A172 (cell line): ENCODE data around the gene URB1. TPM values are rescaled to one million over a fixed set of nuclear protein-coding genes. Genes with fewer than 3 reads are reported as not detected.
"Not testable (repeated sequence)": the region's sequence is repeated elsewhere in the genome, so short reads cannot be mapped to it uniquely, and the experiment has no call there.

ENCODE experiments used
- DNase-seq: peaks from one replicate; pipeline ENCODE4 v3.0.0-alpha.2; 2015; ENCODE audit warnings: low spot score
- total RNA-seq: library from RNA; depleted of rRNA; stranded (reverse); fragments of >200 nt; shearing (Covaris generic); gene quantifications from 2 replicates; pipeline ENCODE4 v1.2.3, GENCODE V29; 2014

Gene URB1
- total RNA-seq, 1 experiment from 2014 or later = 20.9 TPM

DNA sequence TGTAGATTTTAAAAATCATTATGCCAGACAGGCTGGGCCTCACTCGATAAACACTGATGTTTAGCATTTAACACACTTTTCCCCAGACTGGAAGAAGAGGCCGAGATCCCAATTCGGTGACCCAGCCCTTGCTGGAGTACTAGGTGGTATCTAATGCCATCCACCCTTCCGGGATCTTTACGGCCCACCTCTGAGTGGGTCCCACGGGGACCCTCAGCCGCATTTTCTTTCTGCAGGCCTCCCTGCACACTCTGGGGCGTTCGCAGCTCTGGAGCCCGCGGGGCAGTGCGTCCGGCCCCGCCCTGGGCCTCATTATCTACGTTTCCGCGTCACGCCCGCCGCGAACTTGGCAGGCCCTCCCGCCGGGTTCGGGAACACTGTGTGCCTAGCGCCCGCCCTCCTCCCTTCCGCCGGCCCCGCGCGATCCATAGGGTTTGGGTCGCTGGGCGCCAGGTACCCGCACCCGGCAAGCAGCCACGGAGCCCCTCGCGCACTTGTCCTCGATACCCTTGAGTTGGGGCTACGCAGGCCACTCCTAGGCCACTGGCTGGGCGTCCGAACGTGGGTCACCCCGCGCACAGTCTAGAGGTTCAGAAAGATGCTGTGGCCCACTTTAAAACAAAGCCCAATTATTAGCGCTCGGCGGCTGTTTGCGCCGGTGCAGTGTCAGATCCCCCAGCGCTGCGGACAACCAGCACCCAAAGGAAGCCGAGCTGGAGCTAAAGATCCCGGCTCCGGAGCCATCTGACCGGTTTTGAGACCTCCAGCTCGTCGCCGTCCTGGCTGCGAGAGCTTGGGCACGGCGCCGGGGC is 18.7 kb upstream of the URB1 start:
- DNase-seq = no peak

DNA sequence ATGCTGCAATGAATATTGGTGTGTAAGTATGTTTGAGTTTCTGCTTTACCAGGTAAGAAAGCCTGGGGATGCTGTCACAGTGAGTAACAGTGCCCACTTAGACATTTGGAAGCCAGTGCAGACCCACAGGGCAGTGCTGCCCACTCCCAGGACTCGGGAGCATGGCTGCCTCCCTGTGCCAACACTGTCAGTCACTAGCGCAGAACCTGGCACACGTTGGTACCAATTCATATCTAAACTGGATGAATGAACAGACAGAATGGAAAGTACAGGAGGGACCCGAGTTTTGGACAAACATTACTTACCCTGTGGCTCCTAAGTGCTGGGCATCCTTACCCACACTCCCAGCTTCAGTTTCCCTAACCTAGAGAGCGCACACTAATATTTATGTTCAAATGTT is 18.1 kb upstream of the URB1 start:
- no peak for DNase-seq

DNA sequence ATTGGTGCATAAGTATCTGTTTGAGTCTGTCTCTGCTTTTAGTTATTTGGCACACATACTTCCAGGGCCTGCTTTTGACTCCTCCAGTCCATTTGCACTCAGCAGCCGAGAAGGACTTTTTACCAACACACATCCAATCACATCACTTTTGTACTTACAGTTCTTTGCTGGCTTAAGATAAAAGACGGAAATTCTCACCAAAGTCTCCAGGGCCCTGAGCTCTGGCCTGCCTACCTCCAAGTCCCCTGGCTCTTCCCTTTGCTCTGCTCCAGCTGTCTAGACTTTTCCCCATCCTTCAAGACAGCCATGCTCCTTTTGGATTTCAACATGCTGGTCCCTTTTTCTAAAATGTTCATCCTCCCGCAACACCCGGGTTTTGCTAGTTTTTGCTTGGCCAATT is 17.5 kb upstream of the URB1 start:
- no peak for DNase-seq

DNA sequence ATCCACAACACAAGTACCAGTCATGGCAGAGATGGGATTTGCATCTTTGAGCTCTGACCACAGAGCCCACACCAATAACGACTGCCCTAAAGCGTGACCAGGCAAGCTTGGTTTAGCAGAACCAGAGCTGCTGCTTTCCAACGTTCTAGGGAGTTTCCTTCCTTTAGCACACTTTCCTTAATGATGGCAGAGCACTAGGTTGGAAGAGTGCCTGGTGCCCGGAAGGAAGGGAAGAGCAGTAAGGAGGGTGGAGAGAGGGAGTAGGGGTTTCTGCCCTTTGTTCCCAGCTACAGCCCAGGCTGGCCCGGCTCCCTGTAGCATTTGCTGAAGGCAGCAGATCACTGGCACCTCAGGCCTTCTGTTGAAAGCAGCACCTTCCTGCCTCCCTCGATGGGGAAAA is 13.6 kb upstream of the URB1 start:
- no peak for DNase-seq

DNA sequence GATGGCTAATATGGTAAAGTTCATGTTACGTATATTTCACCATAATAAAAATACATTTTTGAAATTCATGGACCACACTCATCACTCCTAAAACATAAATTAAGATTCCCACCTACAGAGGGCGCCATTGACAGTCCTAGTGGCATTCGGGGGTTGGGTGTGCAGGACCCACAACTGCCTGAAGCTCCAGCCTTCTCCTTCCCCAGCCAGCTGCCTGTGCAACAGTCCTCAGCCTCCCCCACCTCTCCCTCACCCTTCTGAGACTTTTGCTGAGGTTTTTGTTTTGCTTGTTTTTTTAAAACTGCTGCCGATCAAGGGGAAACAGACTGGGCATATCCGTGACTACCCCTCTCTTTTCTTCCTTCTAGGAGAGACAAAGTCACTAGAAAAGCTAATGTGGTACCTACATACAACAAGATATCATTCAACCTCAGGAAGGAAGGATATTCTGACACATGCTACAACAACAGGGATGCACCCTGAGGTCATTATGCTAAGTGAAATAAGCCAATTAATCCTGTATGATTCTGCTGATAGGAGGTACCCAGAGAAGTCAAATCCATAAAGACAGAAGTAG is 10.5 kb upstream of the URB1 start:
- DNase-seq = peak; percentile 80

DNA sequence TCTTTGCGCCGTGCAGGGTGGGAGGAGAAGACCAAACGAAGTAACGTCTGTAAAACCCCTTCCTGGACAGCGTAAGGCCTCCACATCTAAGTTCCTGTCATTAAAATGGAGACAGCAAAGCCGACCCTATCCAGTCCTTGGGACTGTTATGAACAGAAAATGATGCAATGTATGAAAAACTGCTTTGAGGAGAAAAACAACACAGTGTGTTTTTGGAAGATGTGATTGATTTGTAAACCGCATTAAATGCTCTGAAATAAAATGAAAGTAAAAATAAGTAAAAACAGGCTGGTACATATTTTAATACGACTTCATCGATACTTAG is 827 bp upstream of the URB1 start:
- DNase-seq = no peak

DNA sequence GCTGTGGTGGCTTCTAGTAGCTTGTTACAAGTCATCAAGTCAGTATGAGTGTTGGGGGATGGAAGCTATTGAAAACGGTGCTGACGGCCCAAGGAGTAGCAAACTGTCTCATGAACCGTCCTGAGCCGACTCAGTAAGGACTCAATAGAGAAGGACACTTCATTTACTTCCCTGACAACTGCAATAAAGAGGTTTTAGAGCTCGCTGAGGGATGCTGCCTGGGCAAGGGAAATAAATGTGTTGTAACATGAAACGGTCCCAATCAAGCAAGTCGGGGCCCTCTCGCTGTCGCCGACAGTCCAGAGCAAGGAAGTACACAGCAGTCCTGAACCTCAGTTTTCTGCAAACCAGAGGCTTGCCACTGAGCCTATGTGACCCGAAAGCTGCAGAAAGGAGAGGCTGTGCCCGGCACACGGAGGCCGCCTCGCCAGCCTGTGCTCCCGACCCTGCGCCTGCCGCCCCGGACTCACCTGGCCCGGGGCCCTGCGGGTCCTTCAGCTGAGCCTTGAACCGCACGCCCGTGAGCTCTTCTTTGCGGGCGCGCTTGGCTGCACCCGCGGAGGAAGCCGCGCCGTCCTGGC is 423 bp downstream of the URB1 start:
- DNase-seq = peak; percentile 31

DNA sequence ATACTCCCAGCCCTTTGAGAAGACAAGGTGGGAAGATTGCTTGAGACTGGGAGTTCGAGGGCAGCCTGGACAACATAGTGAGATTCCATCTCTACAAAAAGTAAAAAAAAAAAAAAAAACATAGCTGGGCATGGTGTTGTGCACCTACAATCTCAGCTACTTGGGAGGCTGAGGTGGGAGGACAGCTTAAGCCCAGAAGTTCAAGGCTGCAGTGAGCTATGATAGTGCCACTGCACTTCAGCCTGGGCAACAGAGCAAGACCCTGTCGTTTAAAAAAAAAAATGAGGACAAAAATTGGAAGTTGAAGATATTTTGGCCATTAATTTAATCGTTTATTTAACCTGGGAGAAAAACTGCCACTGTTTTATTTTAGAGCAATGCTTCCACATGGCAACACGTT is 1.1 kb downstream of the URB1 start:
- no peak for DNase-seq

DNA sequence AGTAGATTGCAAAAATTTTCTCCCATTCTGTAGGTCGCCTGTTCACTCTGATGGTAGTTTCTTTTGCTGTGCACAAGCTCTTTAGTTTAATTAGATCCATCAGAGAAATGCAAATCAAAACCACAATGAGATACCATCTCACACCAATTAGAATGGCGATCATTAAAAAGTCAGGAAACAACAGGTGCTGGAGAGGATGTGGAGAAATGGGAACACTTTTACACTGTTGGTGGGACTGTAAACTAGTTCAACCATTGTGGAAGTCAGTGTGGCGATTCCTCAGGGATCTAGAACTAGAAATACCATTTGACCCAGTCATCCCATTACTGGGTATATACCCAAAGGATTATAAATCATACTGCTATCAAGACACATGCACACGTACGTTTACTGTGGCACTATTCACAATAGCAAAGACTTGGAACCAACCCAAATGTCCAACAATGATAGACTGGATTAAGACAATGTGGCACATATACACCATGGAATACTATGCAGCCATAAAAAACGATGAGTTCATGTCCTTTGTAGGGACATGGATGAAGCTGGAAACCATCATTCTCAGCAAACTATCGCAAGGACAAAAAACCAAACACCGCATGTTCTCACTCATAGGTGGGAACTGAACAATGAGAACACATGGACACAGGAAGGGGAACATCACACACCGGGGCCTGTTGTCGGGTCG is 2.1 kb downstream of the URB1 start:
- DNase-seq = not testable (repeated sequence)

DNA sequence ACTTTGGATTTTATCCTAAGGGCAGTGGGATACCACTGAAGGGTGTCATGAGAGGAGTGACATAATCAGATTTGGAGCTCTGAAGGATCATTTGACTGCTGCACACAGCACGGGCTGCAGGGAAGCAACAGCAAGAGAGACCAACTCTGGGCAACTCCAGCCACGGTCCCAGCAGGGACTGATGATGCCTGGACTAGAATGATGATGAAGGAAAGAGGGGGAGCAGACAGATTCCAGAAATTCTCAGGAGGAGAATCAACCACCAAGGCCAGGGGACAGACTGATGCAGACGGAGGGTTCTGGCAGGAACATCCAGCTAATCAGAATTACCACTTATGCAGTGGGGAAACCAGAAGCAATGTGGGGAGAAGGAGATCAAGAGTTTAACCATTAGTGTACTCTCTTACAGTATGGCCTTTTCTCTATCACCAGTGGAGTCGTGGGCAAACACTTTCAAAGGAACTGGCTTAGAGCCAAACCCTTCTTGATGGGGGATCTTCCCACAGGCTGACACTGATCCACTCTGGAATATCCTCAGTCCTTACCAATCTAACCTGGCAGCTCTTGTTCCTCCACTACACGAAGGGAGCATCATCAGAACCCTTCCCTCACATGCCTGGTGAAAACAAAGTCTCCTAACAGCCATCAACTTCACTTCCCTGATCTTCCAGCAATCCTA is 3.3 kb downstream of the URB1 start:
- no peak for DNase-seq

DNA sequence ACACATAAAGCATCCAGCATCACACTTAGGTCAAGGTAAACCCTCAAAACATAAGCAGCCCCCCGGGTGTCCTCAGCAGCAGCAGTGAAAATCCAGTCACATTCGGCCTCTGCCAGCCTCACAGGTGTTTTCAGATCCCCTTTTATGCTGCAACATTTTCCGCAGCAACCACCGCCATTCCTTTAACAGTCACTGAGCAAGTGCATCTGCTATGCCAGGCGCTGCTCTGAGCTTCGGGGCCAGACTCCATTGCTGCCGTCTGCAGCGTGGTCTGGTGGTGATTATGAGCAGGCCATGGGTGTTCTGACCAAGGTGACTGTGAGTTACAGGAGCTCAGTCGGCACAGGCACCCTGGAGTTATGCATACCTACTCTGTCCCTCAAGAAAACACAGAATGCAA is 4.5 kb downstream of the URB1 start:
- no peak for DNase-seq

DNA sequence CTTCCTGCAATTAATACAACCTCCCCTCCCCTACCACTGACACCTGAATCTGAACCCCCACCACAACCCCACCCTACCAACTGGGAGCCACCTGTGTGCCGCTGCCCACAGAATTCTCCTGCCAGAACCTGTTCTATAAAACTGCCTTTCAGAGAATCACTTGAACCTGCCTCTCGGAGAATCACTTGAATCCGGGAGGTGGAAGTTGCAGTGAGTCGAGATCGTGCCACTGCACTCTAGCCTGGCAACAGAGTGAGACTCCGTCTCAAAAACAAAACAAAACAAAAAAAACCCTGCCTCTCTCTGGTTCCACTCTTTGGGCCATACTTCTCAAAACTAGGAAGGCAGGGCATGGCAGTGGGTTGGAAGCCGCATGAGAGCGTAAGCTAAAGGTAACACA is 5.7 kb downstream of the URB1 start:
- no peak for DNase-seq

DNA sequence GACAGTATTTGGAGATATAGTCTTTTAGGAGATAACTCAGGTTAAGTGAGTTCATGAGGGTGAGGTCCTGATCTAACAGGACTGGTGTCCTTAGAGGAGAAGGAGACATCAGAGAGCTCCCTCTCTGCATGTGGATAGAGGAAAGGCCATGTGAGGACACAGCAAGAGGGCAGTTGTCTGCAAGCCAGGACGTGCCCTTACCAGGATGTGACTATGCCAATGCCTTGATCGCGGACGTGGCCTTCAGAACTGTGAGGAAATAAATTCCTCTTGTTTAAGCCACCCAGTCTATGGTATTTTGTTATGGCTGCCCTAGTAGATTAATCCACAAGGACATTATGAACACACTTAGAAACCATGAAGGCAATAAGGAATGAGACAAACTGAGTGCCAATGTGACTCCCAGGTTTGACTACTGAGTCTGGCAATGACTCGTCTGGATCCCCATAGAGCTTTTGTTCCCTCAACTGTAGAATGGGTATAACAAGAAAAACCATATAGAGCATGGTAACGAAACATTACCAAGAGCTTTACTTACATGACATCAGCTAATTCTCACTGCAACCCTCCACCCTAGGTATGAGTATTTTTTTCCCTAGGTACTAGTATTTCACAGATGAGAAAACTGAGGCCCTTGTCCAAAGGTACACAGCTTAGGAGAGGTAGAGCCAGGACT is 6.5 kb downstream of the URB1 start:
- no peak for DNase-seq

DNA sequence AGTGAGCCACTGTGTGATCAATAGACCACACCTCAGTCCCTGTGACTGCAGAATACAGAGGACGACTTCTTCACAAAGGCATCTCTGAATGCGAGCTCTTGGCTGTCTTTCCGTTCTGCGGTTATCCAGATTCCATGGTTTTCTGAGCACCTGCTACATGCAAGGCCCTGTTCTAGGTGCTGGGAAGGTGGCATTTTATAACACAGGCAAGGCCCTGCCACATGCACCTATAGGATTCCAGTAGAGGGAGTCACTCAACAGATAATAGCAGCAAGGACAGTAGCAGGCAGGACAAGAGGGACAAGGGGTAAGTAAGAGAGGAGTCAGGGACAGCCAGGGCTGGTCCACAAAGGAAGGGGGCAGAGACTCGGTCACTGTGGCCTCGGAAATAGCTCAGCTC is 9.0 kb downstream of the URB1 start:
- DNase-seq = no peak

DNA sequence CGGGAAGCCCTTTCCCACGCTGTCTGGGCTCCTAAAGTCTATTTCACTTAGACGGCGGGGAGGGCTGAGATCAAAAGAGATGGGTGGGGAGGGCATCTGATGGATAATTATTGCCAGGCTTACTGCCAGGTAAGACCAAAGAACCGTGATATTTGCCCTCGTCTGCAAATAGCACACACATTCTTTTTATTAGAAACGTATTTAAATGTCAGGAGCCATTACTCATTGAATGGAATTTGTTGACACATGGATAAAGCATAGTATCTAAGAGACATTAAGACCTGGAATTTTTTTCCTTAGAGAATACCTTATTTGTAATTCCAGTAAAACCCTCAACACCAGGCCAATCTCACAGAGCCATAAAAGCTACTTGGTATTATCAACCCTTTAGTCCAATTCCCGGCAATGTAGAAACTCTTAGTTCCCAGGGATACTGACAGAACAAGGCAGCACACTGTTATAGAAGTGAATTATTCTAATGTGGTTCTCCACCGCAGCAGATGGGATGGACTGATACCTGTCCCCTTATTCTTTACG is 10.6 kb downstream of the URB1 start:
- DNase-seq = peak; percentile 76

DNA sequence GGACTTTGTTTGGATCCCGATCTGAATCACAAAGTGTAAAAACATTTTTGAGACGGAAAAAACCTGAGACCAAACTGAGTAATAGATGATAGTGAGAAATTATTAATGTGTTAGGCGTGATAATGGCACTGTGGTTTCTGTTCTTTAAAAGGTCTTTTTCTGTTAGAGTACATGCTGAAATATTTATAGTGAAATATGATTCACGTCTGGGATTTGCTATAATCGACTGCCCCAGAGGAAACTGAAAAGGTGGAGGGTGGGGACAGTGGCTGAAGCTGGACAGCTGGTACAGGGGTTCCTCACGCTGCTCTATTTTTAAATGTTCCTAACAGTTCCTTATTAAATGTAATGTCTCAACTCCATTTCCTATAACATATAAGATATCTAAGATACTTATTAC is 11.2 kb downstream of the URB1 start:
- DNase-seq = no peak

DNA sequence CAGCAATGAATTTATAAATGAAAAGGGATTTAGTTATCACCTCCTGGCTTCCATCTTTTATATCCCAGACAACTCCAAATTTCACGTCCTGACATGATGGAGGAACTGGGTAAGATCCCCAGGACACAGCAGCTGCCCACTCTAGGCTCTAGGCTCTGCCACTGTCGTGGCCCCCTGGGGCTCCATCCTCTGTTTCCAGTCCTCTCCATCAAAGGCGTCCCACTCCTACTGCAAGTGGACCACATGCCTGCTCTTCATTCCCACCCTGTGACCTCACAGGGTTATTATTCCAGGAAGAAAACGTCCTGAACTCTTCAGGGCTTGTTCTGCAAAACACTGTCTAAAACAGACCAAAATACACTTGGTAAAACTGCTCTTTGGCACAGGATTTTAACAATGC is 11.9 kb downstream of the URB1 start:
- DNase-seq = no peak

DNA sequence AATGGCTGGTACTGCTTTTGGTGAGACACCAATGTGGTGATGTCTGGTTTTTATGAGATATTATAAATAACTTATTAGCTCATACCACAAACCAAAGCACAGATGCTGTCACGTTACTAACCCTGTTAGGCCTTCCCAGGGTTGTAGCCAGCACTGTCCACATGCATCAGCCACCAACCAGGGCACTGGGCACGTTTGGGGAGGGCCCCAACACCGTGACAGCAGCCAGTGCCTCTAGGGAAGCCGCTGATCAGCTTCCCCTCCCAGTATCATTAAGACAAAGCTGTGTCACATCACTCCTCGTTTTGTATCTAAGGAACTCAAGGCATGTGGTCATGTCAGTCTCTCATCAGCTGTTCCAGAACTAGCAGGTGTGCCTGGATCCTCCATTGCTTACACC is 13.9 kb downstream of the URB1 start:
- no peak for DNase-seq

DNA sequence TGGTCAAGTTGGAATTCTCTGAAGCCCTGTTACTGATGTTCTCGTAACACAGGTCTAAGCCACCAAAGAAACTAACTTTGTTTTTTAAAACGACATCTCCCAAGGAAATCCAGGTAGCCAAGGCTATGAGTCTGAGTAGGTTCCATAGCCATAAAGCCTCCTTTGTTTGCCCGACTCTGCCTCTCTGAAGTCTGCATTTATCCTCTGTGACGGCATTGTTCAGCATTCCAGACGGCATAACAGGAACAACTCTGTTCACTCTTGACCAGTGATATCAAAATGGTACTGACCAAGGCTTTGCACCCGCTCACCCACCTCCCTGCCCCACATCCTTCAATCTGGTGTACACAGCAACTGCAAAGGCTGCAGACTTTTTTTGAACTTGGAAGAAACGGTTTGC is 14.8 kb downstream of the URB1 start:
- no peak for DNase-seq

DNA sequence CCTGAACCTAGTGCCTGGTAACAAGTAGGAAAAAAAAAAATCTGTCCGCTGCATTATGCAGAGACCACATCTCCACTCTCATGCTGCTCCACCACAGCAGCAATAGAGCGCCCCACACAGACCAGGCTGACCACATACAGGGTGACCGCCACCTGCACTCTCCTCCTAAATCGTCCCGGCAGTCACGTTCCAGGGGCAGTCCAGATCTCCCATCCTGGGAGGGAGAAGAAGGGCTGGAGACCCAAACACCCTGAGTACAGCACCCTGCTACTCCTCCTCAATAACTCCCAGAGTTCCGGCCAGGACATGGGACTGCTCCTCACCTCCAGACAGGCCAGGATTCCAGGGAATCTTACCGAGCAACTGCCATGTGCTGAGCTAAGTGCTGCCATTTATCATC is 15.3 kb downstream of the URB1 start:
- DNase-seq = no peak

DNA sequence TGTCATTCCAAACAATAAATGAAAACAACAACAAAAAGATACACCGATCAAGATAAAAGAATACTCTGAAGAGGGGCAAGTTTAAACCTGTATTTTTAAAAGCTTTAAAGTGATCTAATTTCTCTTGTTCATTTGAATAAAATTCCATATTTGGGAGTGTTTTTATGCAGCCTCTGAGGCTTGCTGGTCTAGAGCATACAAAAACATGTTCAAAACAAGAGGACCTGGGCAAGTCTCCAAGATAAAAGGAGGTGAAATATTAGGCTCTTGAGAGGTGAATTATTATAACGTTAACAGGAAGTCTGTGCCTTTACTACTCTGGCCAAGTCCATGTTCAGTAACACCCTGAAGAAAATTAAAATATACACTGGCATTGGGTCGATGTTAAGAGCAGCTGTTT is 20.1 kb downstream of the URB1 start:
- no peak for DNase-seq

DNA sequence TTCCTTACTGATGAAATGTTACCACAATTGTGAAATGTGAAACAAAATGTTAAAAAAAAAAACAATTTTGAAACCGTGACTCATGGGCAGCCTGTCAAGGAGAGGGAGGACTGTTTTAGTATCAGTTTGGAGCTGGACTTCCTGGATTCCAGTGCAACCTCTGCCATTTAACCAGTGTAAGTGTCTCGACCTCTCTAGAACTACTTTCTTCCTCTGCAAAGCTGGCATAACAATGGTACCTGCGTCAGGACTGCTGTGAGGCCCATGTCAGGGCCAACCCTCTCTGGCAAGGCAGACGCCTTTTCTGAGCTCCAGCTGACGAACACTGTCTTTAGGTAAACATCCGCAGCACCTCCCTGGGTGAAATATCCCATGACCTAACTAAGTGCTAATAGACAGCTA is 20.9 kb downstream of the URB1 start:
- DNase-seq = peak; percentile 53
